Tibial nerve (tissue), 4 donors: ENCODE results near the gene PPP4R4. TPM values are rescaled to one million over a fixed set of nuclear protein-coding genes. Genes with fewer than 3 reads are reported as not detected.

ENCODE experiments used
- DNase-seq, 2 donors: peaks; one replicate each; pipeline ENCODE4 v3.0.0-alpha.2; 2019; ENCODE audit warnings: low spot score in 2 of 2
- H3K27ac ChIP-seq, 4 donors: fragments of 200-600 bp; sonication (generic) in 3 of 4; one replicate each; pipeline ENCODE4 v1.5.1; 2017 to 2019; ENCODE audit warnings: mild to moderate bottlenecking in 1 of 4
- H3K27me3 ChIP-seq, 2 donors: fragments of 200-600 bp; sonication (generic) in 1 of 2; one replicate each; pipeline versions ENCODE4 v1.5.1 to v1.6.0; 2017 to 2019
- H3K36me3 ChIP-seq, 3 donors: fragments of 200-600 bp; sonication (generic); one replicate each; pipeline ENCODE4 v1.5.1; 2018 to 2019
- H3K4me1 ChIP-seq, 4 donors: fragments of 200-600 bp; sonication (generic) in 3 of 4; one replicate each; pipeline ENCODE4 v1.5.1; 2017 to 2019
- H3K4me3 ChIP-seq, 4 donors: fragments of 200-600 bp; sonication (generic) in 3 of 4; one replicate each; pipeline ENCODE4 v1.5.1; 2017 to 2019; ENCODE audit warnings: mild to moderate bottlenecking in 1 of 4, moderate library complexity in 1 of 4
- H3K9me3 ChIP-seq, 4 donors: fragments of 200-600 bp; sonication (generic) in 3 of 4; one replicate each; pipeline ENCODE4 v1.5.1; 2017 to 2019
- CTCF ChIP-seq, 5 experiments: fragments of 200-600 bp in 3 of 5; fragments of 450-650 bp in 2 of 5; sonication (generic) in 3 of 5; IDR thresholded peaks; one replicate each; pipeline ENCODE4 v1.5.1; 2016 to 2019; ENCODE audit warnings: antibody characterized with exemption in 5 of 5, mild to moderate bottlenecking in 3 of 5, moderate library complexity in 2 of 5
- EP300 ChIP-seq, 2 donors: sonication (generic); formaldehyde crosslinking; IDR thresholded peaks; one replicate each; pipeline ENCODE4 v1.6.1; 2017; ENCODE audit warnings: antibody characterized with exemption in 2 of 2, mild to moderate bottlenecking in 1 of 2
- POLR2A ChIP-seq, 2 donors: fragments of 450-650 bp; IDR thresholded peaks; one replicate each; pipeline ENCODE4 v1.6.1; 2017; ENCODE audit warnings: antibody characterized with exemption in 2 of 2, mild to moderate bottlenecking in 2 of 2, moderate library complexity in 2 of 2
- WGBS, 2 donors: methylation state at CpG; one replicate each; pipeline ENCODE4 v1.1.5; 2018; 5-methylcytosine and 5-hydroxymethylcytosine counted together
- total RNA-seq, 4 donors: library from RNA; depleted of rRNA; stranded (reverse); fragments of >200 nt; gene quantifications; one replicate each; pipeline ENCODE4 v1.1.0, GENCODE V29; 2016

PPP4R4 gene
- total RNA-seq, 4 donors from 2014 or later = 1.2 to 9.0 (median 3.4) TPM

DNA sequence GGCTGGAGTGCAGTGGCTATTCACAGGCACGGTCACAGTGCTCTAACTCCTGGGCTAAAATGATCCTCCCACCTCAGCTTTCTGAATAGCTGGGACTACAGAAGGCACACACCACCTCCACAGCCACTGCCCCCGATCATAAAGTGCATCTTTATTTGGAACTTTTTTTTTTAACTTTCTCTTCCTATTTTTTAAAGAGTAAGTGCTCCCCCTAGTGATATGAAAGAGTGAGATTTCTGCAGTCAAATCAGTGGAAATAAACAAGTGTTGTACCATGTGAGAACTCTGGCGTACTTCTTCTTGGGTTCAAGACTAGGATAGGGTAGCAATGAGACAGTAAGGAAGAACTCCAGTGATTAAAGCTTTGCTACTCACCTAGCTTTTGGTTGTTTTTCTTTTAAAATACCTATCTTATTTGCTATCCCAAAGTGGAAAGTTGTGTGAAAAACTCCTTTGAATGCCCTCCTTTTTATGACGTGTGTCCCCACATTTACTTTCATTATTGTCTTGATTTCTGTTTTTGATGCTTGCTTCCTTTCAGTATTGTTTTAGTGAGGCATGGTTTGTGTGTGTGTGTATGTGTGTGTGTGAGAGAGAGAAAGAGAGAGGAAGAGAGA, 6.6 kb downstream of the PPP4R4 start:
- TF ChIP-seq CTCF (IDR thresholded peaks at IDR 0.05) (peak; percentile 39 to 62 (median 55)), EP300 (IDR thresholded peaks at IDR 0.05) (no peak), POLR2A (IDR thresholded peaks at IDR 0.05) (no peak)
- no peaks in the 10 kb centered on the region for H3K36me3 ChIP-seq
- no peaks in the 10 kb centered on the region for H3K9me3 ChIP-seq
- H3K27ac ChIP-seq = peak overlapping the region in 1 of 4 donors; percentile 67
- DNase-seq = no peak
- 5 to 9% methylated on average over 4 of the region's 4 CpGs for whole genome bisulfite sequencing, 2 donors
- H3K4me3 ChIP-seq = peak overlapping the region in 1 of 4 donors; percentile 30
- peaks cover 0 to 46% of the 10 kb centered on the region in 2 donors for H3K27me3 ChIP-seq
- H3K4me1 ChIP-seq = peaks cover 0 to 13% (median 1%) of the 10 kb centered on the region in 4 donors

DNA sequence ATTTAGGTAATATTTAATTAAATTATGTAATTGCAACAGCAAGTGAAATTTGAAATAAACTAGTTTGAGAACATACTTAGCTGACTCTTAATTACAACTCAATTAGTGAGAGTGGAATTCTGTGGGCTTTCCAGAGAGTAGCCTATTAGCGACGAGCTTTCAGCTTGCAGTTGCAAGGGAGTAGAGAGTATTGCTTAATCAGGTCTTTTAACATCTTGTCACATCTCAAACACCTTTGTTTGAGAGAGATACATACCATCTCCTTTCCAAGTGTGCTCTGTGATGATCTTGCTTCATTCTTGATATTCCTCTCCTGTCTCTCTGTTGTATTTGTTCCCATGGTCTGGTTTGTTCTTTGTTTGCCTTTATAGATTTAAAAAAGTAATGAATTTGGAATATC, 7.7 kb downstream of the PPP4R4 start:
- DNase-seq = no peak
- 78 to 84% methylated on average over 2 of the region's 2 CpGs for whole genome bisulfite sequencing, 2 donors
- H3K27me3 ChIP-seq = peaks cover 0 to 38% of the 10 kb centered on the region in 2 donors
- TF ChIP-seq EP300 (IDR thresholded peaks at IDR 0.05) (no peak), CTCF (IDR thresholded peaks at IDR 0.05) (no peak), POLR2A (IDR thresholded peaks at IDR 0.05) (no peak)
- no peaks in the 10 kb centered on the region for H3K9me3 ChIP-seq
- no peak overlapping the region for H3K4me3 ChIP-seq
- H3K36me3 ChIP-seq = no peaks in the 10 kb centered on the region
- no peak overlapping the region for H3K27ac ChIP-seq
- H3K4me1 ChIP-seq = peaks cover 0 to 10% (median 0%) of the 10 kb centered on the region in 4 donors

DNA sequence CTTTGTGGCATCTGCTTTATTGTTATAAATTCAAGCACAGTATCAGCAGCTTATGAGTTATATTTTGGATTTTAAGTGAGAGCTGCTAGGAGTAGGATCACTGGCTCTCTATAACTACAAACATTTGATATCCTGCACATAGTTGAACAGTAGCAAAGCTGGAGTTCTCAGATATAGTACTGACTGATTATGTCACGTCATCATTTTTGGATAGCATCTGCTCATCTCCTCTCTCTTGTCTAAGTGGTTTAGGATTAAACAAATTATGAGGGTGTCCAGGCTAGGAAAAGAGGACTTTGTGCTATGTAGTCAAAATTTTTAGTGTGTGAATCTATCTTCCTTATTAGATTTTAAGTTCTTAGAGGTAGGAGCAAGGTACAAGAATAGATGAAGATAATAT, 18.4 kb downstream of the PPP4R4 start:
- Histone ChIP-seq H3K27ac (no peak overlapping the region), H3K9me3 (peaks cover 0 to 12% (median 0%) of the 10 kb centered on the region in 4 donors), H3K36me3 (no peaks in the 10 kb centered on the region), H3K4me1 (no peaks in the 10 kb centered on the region), H3K27me3 (peaks cover 0 to 5% of the 10 kb centered on the region in 2 donors), H3K4me3 (no peak overlapping the region)
- TF ChIP-seq POLR2A (IDR thresholded peaks at IDR 0.05) = no peak
- TF ChIP-seq CTCF (IDR thresholded peaks at IDR 0.05) = no peak
- TF ChIP-seq EP300 (IDR thresholded peaks at IDR 0.05) = no peak
- no peak for DNase-seq
- WGBS, 2 donors = 74 to 81% methylated on average over 1 of the region's 1 CpG

GRCh38 chr14:94193776-94194175, 19.7 kb downstream of the PPP4R4 start:
- 35 to 45% methylated on average over 1 of the region's 1 CpG for WGBS, 2 donors
- TF ChIP-seq POLR2A (IDR thresholded peaks at IDR 0.05) (no peak), EP300 (IDR thresholded peaks at IDR 0.05) (no peak), CTCF (IDR thresholded peaks at IDR 0.05) (no peak)

DNA sequence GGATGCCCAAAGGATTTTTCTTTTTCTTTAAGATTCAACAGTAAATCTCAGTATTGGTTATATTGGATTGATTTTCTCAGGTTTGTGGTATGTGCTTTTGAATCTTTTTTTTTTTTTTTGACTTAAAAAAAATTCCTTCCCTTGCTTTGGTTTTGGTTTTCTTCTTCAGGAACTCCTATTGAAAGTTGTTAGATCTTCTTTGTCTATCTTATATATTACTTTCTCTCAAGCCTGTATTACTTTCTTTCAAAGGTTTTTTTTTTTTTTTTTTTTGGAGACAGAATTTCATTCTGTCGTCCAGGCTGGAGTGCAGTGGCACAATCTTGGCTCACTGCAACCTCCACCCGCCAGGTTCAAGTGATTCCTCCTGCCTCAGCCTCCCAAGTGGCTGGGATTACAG, 21.9 kb downstream of the PPP4R4 start:
- H3K4me1 ChIP-seq = no peaks in the 10 kb centered on the region

More at GRCh38 chr14:94193776-94194175, 19.7 kb downstream of the PPP4R4 start:
- H3K9me3 ChIP-seq = peaks cover 0 to 12% (median 0%) of the 10 kb centered on the region in 4 donors
- H3K4me1 ChIP-seq = no peaks in the 10 kb centered on the region
- H3K27me3 ChIP-seq = peaks cover 0 to 5% of the 10 kb centered on the region in 2 donors
- no peaks in the 10 kb centered on the region for H3K36me3 ChIP-seq
- H3K4me3 ChIP-seq = no peak overlapping the region
- no peak for DNase-seq
- H3K27ac ChIP-seq = no peak overlapping the region

More for the DNA sequence above, 21.9 kb downstream of the PPP4R4 start:
- WGBS, 2 donors = 86 to 95% methylated on average over 2 of the region's 2 CpGs
- Histone ChIP-seq H3K27ac (no peak overlapping the region), H3K4me3 (no peak overlapping the region), H3K27me3 (peaks cover 0 to 5% of the 10 kb centered on the region in 2 donors), H3K9me3 (peaks cover 0 to 28% (median 0%) of the 10 kb centered on the region in 4 donors), H3K36me3 (no peaks in the 10 kb centered on the region)
- no peak for TF ChIP-seq POLR2A (IDR thresholded peaks at IDR 0.05)
- TF ChIP-seq EP300 (IDR thresholded peaks at IDR 0.05) = no peak
- no peak for TF ChIP-seq CTCF (IDR thresholded peaks at IDR 0.05)
- no peak for DNase-seq
